Keratinocyte (primary cell): ENCODE data around the gene IBSP. TPM values are rescaled to one million over a fixed set of nuclear protein-coding genes. Genes with fewer than 3 reads are reported as not detected.

Experiments
- DNase-seq: peaks from one replicate; pipeline ENCODE4 v3.0.0-alpha.2; 2011; ENCODE audit warnings: low read depth, missing footprints, low spot score
- FAIRE-seq: peaks from 2 replicates; lab custom pipeline; 2011; peaks lifted over from hg19 to GRCh38; lab: Jason Lieb, UNC
- H2AFZ ChIP-seq: 2 replicates; pipeline ENCODE4 v1.6.0; 2012; ENCODE audit warnings: low read length, control low read depth, inconsistent platforms; ENCODE audit not compliant: control insufficient read depth
- H3K27ac ChIP-seq: 2 replicates; pipeline ENCODE4 v1.5.1; 2011; ENCODE audit warnings: low read length; ENCODE audit not compliant: control insufficient read depth, insufficient read depth
- H3K27me3 ChIP-seq: 3 replicates; pipeline ENCODE4 v1.6.0; 2011; ENCODE audit warnings: low read length; ENCODE audit not compliant: control insufficient read depth, insufficient read depth; ENCODE audit errors: extremely low read depth
- H3K36me3 ChIP-seq, 2 experiments: 2 replicates in 1 of 2; 3 replicates in 1 of 2; pipeline ENCODE4 v1.5.1; 2011; ENCODE audit warnings: low read length in 2 of 2, mild to moderate bottlenecking in 1 of 2; ENCODE audit not compliant: control insufficient read depth in 2 of 2, insufficient read depth in 2 of 2; ENCODE audit errors: extremely low read depth in 1 of 2
- H3K4me1 ChIP-seq: 3 replicates; pipeline ENCODE4 v1.5.1; 2011; ENCODE audit warnings: low read length; ENCODE audit not compliant: control insufficient read depth, insufficient read depth; ENCODE audit errors: extremely low read depth
- H3K4me2 ChIP-seq: 3 replicates; pipeline ENCODE4 v1.6.0; 2011; ENCODE audit warnings: low read depth, low read length; ENCODE audit not compliant: control insufficient read depth, insufficient read depth; ENCODE audit errors: extremely low read depth
- H3K4me3 ChIP-seq, 3 experiments: fragments of 200-600 bp in 1 of 3; sonication (generic) in 1 of 3; 2 replicates in 2 of 3; 3 replicates in 1 of 3; pipeline ENCODE4 v1.5.1; 2011 to 2016; ENCODE audit warnings: low read length in 3 of 3, mild to moderate bottlenecking in 3 of 3, control low read depth in 2 of 3, inconsistent platforms in 1 of 3, low read depth in 1 of 3, mixed read lengths in 1 of 3, mixed run types in 1 of 3, moderate library complexity in 1 of 3; ENCODE audit not compliant: control insufficient read depth in 2 of 3, insufficient read depth in 2 of 3; ENCODE audit errors: extremely low read depth in 1 of 3
- H3K79me2 ChIP-seq: 2 replicates; pipeline ENCODE4 v1.6.0; 2012; ENCODE audit warnings: low read length; ENCODE audit not compliant: control insufficient read depth, insufficient read depth
- H3K9ac ChIP-seq: 3 replicates; pipeline ENCODE4 v1.6.0; 2011; ENCODE audit warnings: low read length; ENCODE audit not compliant: control insufficient read depth, insufficient read depth; ENCODE audit errors: extremely low read depth
- H3K9me1 ChIP-seq: 3 replicates; pipeline ENCODE4 v1.6.0; 2011; ENCODE audit warnings: low read length; ENCODE audit not compliant: control insufficient read depth, insufficient read depth; ENCODE audit errors: extremely low read depth
- H3K9me3 ChIP-seq: 2 replicates; pipeline ENCODE4 v1.5.1; 2012; ENCODE audit warnings: low read depth, low read length; ENCODE audit not compliant: control insufficient read depth
- H4K20me1 ChIP-seq: 3 replicates; pipeline ENCODE4 v1.6.0; 2011; ENCODE audit warnings: low read length; ENCODE audit not compliant: control insufficient read depth, insufficient read depth; ENCODE audit errors: extremely low read depth
- EZH2 ChIP-seq: IDR thresholded peaks from one replicate; pipeline ENCODE4 v1.6.1; 2012; ENCODE audit warnings: inconsistent platforms, mild to moderate bottlenecking, low read length, moderate library complexity
- dilution Hi-C: fragments of 300-500 bp; cut with MboI; formaldehyde crosslinking; loops from one replicate; pipeline ENCODE4 v1.7.0; 2020; ENCODE audit warnings: low sequenced_read_pairs; ENCODE audit not compliant: extremely low pct_ligation_motif_present
- polyA minus RNA-seq, 3 experiments: library from RNA; depleted of rRNA, polyadenylated mRNA; stranded (reverse); fragments of >200 nt; gene quantifications; 1 replicate in 1 of 3; 2 replicates in 1 of 3; 3 replicates in 1 of 3; pipeline ENCODE4 v1.2.3, GENCODE V29; 2011
- polyA plus RNA-seq, 5 experiments: library from polyadenylated mRNA; depleted of rRNA in 3 of 5; stranded (reverse) in 3 of 5; stranded (forward) in 1 of 5; unstranded in 1 of 5; fragments of >200 nt; gene quantifications; 1 replicate in 1 of 5; 2 replicates in 3 of 5; 3 replicates in 1 of 5; pipeline versions ENCODE4 v1.2.1 to v1.2.3, GENCODE V29; 2011 to 2012; ENCODE audit warnings: missing spikeins in 2 of 5, low read depth in 1 of 5, low replicate concordance in 1 of 5
- TF ChIP-seq, protein P1 (sequence below), 3 experiments: IDR thresholded peaks in 1 of 3; conservative IDR thresholded peaks in 1 of 3; optimal IDR thresholded peaks in 1 of 3; 2 replicates in 2 of 3; 3 replicates in 1 of 3; pipeline versions ENCODE3 to v1.5.1; 2011; ENCODE audit warnings: low read length in 3 of 3, mild to moderate bottlenecking in 3 of 3, moderate library complexity in 2 of 3, control low read depth in 1 of 3, inconsistent platforms in 1 of 3; ENCODE audit not compliant: insufficient read depth in 2 of 3; ENCODE audit errors: extremely low read depth in 1 of 3

IBSP gene, protein sequence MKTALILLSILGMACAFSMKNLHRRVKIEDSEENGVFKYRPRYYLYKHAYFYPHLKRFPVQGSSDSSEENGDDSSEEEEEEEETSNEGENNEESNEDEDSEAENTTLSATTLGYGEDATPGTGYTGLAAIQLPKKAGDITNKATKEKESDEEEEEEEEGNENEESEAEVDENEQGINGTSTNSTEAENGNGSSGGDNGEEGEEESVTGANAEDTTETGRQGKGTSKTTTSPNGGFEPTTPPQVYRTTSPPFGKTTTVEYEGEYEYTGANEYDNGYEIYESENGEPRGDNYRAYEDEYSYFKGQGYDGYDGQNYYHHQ
- polyA plus RNA-seq (not detected in 3 replicates), polyA minus RNA-seq (not detected in 3 replicates)
- polyA plus RNA-seq (2011; ENCODE audit: low read depth) = not detected
- polyA plus RNA-seq (2011; cell fraction: cytosol; rRNA removed) = not detected in 2 replicates
- not detected in 2 replicates for polyA plus RNA-seq (2011; cell fraction: nucleus; rRNA removed)
- polyA plus RNA-seq (2012; ENCODE audit: low replicate concordance) = not detected in 2 replicates
- not detected for polyA minus RNA-seq (2011; cell fraction: cytosol; rRNA and poly(A)+ RNA removed)
- polyA minus RNA-seq (2011; cell fraction: nucleus; rRNA and poly(A)+ RNA removed) = not detected in 2 replicates

DNA sequence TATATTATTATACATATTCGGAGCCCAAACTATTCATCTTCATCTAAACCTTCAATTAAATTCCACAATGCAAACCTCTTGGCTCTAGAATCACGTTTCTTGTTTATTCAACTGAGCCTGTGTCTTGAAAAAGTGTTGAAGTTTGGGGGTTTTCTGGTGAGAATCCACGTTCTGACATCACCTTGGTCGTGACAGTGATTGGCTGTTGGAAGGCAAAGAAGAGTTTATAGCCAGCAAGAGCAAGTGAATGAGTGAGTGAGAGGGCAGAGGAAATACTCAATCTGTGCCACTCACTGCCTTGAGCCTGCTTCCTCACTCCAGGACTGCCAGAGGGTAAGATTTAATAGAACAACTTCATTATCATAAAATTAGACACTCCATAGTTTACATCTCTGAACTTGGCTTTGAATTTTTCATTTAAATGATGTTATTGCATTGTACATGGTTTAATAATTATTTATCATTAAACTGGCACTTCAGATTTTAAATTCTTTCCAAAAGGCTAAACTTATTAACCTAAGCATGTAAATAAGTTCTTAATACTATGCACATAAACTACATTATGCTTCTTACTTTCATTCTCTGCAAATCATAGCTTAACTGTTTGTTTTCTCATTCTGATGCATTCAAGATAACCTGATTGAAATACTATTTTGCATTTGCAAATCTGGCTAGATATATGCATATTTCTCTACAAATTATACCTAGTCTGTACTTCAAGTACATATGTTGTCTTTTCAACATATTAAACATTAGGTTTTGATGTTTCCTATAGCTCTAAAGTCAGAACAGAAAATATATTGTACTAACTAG is at the start of gene IBSP:
Gene IBSP, plus strand, starts transcription at position 254 of the 813 bp plus-strand sequence. CDS start 2,808 bp downstream, outside the sequence.
- dilution Hi-C loops = no loop called here
- H2AFZ ChIP-seq = no peak within 1 kb of the TSS

DNA sequence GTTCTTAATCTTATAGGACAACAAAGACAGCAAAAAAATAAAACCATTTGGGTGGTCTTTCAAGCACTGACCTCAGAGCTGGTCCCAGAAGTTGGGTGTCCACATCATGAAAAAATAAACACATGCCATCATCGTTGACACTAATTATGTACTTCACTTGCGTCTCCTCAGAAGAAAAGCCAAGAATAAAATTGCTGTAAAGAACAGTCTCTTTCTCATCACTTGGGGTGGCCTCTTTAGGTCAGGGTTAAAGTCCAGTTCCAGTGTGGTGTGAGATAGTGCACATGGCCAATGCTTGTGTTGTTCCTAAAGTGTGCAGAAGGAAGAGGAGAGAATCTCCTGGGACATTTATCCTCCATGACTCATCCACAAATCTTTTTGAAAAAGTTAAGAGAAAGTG is 49.5 kb upstream of the IBSP start:
- dilution Hi-C loops = no loop called here
- H4K20me1 ChIP-seq = no peaks in the 10 kb centered on the region
- no peak for DNase-seq
- no peak overlapping the region for H2AFZ ChIP-seq
- H3K9me3 ChIP-seq = no peaks in the 10 kb centered on the region
- H3K9ac ChIP-seq = no peak overlapping the region
- no peak for FAIRE-seq
- no peaks in the 10 kb centered on the region for H3K36me3 ChIP-seq
- no peaks in the 10 kb centered on the region for H3K4me1 ChIP-seq
- no peak for TF ChIP-seq EZH2
- TF ChIP-seq, protein P1, sequence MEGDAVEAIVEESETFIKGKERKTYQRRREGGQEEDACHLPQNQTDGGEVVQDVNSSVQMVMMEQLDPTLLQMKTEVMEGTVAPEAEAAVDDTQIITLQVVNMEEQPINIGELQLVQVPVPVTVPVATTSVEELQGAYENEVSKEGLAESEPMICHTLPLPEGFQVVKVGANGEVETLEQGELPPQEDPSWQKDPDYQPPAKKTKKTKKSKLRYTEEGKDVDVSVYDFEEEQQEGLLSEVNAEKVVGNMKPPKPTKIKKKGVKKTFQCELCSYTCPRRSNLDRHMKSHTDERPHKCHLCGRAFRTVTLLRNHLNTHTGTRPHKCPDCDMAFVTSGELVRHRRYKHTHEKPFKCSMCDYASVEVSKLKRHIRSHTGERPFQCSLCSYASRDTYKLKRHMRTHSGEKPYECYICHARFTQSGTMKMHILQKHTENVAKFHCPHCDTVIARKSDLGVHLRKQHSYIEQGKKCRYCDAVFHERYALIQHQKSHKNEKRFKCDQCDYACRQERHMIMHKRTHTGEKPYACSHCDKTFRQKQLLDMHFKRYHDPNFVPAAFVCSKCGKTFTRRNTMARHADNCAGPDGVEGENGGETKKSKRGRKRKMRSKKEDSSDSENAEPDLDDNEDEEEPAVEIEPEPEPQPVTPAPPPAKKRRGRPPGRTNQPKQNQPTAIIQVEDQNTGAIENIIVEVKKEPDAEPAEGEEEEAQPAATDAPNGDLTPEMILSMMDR (optimal IDR thresholded peaks at IDR 0.05 in 1 of 3, IDR thresholded peaks at IDR 0.05 in 1 of 3, conservative IDR thresholded peaks at IDR 0.05 in 1 of 3; ENCODE audit: extremely low read depth in 1 of 3, insufficient read depth in 2 of 3, low read length in 3 of 3) = no peak
- no peak overlapping the region for H3K27ac ChIP-seq
- no peaks in the 10 kb centered on the region for H3K79me2 ChIP-seq
- no peak overlapping the region for H3K4me3 ChIP-seq
- no peaks in the 10 kb centered on the region for H3K27me3 ChIP-seq
- H3K9me1 ChIP-seq = no peaks in the 10 kb centered on the region
- no peak overlapping the region for H3K4me2 ChIP-seq

More for the DNA sequence above, at the start of gene IBSP:
- no peak within 1 kb of the TSS for H3K9ac ChIP-seq
- no peaks in the 10 kb centered on the region for H3K79me2 ChIP-seq
- H3K27me3 ChIP-seq = no peaks in the 10 kb centered on the region
- H3K4me3 ChIP-seq = no peak within 1 kb of the TSS
- H3K9me3 ChIP-seq = no peaks in the 10 kb centered on the region
- no peak for TF ChIP-seq EZH2
- H3K27ac ChIP-seq = no peak within 1 kb of the TSS
- no peaks in the 10 kb centered on the region for H3K36me3 ChIP-seq
- no peaks in the 10 kb centered on the region for H3K4me1 ChIP-seq
- H4K20me1 ChIP-seq = no peaks in the 10 kb centered on the region
- DNase-seq (no peak), FAIRE-seq (no peak)
- H3K9me1 ChIP-seq = no peaks in the 10 kb centered on the region
- no peak within 1 kb of the TSS for H3K4me2 ChIP-seq
